NB4 (cell line): ENCODE results near the gene GLRB.

Experiments
- POLR2A ChIP-seq: IDR thresholded peaks from 2 replicates; pipeline ENCODE4 v1.6.1; 2011; ENCODE audit warnings: mild to moderate bottlenecking; ENCODE audit not compliant: insufficient read length; ENCODE audit errors: extremely low read depth
- TF ChIP-seq, protein P1 (sequence below): IDR thresholded peaks from one replicate; pipeline ENCODE4 v1.5.1; 2012; ENCODE audit warnings: low read depth, low read length

DNA sequence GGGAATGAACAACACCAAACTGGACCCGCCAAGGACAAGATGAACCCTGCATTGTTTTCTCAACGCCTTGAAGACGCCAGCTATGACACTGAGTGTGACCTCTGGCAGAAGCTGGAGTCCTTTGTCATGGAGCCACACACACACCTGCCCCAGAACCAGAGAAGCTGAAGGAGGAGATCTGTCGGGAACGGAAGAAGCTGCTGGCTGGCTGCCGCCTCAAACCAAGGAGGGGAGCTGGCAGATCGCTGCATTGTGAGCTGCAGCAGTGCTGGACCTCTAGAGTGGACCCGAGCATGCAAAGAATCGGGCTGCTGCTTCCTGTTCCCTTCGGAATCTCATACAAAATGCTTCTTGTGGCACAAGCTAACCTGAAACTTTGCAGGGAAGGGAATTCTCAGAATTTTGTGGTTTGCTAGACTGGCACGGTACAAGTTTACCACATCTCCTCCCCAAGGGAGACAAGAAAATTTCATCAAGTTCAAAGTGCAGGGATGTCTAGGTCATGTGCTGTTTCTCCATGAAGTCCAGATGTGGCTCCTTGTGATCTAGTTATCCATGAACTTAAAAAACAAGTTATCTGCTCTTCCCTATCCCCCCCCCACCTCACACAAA is 23.4 kb upstream of the GLRB start:
- TF ChIP-seq, protein P1, sequence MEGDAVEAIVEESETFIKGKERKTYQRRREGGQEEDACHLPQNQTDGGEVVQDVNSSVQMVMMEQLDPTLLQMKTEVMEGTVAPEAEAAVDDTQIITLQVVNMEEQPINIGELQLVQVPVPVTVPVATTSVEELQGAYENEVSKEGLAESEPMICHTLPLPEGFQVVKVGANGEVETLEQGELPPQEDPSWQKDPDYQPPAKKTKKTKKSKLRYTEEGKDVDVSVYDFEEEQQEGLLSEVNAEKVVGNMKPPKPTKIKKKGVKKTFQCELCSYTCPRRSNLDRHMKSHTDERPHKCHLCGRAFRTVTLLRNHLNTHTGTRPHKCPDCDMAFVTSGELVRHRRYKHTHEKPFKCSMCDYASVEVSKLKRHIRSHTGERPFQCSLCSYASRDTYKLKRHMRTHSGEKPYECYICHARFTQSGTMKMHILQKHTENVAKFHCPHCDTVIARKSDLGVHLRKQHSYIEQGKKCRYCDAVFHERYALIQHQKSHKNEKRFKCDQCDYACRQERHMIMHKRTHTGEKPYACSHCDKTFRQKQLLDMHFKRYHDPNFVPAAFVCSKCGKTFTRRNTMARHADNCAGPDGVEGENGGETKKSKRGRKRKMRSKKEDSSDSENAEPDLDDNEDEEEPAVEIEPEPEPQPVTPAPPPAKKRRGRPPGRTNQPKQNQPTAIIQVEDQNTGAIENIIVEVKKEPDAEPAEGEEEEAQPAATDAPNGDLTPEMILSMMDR: no peak
- no peak for TF ChIP-seq POLR2A
